SW480 (cell line): ENCODE measurements around the gene SERPINB10.
A peak's percentile ranks its signal among the peaks of the same experiment; 100 is the strongest.

ENCODE experiments used
- DNase-seq: peaks from one replicate; pipeline ENCODE4 v3.0.0-alpha.2; 2016; ENCODE audit warnings: low spot score

SERPINB10 gene

DNA sequence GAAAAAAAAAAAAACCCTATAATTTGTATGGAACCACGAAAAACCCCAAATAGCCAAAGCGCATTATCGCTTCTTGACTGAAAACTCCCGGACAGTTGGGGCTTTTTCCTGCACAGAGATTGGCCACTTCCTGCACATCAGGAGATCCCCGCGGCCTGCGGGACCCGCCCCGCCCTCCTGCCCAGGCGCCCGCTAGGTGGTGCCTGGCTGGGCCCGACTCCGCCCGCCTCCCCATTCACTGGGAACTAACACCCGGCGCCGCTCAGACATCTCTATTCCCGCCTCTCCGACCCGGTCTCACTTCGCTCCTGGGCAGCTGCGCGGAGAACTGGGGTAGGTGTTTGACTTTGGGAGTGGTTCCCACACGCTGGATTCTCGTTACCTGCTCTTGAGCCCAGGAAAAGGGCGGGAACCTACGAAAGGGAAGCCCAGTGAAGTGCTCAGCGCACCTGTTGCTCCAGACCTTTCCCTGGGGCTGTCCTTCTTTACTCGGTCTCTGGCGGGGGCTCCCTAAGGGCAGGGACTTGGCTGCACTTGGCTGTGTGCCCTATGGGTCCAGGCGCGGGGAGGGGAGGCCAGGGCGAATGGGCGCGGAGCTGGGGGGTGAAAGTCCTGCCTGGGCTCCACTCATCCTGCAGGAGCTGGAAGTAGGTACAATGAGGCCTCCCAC, 41.4 kb downstream of the SERPINB10 start, which contains the start of gene HMSD:
TSS of gene HMSD (plus strand) at position 234 of the 670 bp plus-strand sequence. CDS start 4,155 bp downstream, outside the sequence.
- peak; percentile 2 for DNase-seq

DNA sequence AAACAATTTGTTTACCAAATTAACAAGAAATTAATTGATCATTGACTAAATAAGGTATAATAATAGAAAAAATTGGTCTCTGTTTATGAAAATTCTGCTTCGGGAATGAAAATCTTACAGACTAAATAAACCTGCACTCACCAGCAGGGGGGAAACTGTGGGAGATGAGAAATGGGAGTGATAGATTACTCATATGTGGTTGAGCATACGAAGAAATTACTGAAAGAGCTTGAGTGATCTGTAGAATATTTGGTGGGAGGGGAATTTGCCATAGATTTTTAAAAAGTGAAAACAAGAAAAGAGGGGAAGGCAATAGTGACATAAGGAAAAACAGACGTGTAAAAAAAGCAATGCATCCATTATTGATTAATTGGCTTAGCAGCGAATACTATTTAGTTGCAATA, 43.5 kb downstream of the SERPINB10 start:
- no peak for DNase-seq

DNA sequence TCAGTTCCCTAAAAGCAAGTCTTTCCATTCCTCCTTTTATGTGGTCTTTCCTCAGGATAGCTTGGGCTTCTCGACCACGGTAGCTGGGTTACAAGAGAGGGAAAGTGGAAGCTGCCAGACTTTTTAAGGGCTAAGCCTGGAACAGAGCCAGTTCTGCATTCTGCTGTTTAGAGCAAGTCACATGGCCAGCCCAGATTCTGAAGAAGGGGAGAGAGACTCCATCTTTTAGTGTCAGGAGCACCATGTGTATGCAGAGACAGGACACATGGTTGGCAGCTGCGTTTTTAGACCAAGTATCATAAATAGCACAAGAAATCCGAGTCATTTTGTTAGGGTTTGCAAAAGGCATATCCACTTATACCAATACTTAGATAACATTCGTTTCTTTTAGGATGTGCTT, 46.1 kb downstream of the SERPINB10 start:
- DNase-seq, result no peak

- no peak for DNase-seq
Observed at GRCh38 chr18:63956755-63957154, 49.0 kb downstream of the SERPINB10 start.

- no peak for DNase-seq
Observed at GRCh38 chr18:63960891-63961290, 53.1 kb downstream of the SERPINB10 start.

GRCh38 chr18:63961435-63961980, 53.8 kb downstream of the SERPINB10 start:
- no peak for DNase-seq

- no peak for DNase-seq
Observed at GRCh38 chr18:63962137-63962536, 54.4 kb downstream of the SERPINB10 start.

- DNase-seq, result peak; percentile 42
Observed at GRCh38 chr18:63963615-63964256, 56.0 kb downstream of the SERPINB10 start.

DNA sequence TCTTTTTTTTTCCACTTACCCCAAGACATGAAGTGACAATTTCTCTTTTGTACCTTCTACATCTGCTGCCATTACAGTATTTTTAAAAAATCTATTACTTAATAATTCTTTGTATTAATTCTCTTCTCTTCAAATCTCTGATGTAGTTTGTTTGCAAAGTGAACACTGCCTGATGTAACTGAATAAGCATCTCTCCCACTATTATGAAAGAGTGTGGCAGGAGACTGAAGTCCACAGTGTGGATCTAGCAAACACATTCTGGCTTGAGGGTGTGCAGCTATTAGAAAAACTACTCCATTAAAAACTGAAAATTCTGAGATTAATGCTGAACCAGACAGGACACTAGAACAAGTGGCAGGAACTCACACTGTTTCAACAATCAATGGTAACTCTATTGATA, 57.1 kb downstream of the SERPINB10 start:
- no peak for DNase-seq

GRCh38 chr18:63965716-63966330, 58.1 kb downstream of the SERPINB10 start:
- peak; percentile 21 for DNase-seq

- DNase-seq, result peak; percentile 90
Observed at GRCh38 chr18:63969942-63970808, 62.4 kb downstream of the SERPINB10 start, which contains the start of gene SERPINB8. TSS of gene SERPINB8 (plus strand) at chr18:63970081. CDS start at chr18:63978309, 8,228 bp downstream.

GRCh38 chr18:63970809-63971205, 63.0 kb downstream of the SERPINB10 start:
- DNase-seq, result peak; percentile 49

DNA sequence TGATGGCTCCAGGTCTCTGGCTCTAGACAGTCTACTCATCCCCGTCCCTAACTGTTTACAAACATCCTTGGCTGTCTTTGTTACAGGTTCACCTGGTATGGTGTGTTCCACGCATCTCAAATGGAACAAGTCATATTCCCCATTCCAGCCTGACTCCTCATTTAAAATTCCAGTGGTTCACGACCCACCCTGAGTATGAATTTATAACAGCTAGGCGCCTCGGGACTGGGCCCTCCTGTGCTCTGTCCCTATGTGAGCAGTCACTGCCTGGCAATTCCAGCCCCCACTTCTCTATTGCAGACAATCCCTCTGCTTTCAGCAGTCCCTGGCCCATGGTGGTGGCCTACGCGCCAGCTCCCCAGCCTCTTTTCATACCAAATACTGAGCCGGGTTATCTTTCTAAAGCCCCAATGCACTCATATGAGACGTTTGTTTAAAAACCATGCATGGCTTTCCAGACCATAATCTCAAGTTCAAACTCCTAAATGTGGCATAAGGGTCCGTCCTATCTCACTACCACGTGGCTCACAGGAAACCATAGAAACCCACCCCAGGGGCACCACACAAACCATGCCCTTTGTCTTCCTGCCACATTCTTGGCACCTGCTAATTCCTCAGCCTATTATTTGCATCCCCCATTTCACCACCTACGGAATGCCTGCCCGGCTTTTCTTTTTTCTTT, 63.7 kb downstream of the SERPINB10 start:
- peak; percentile 23 for DNase-seq

- DNase-seq, result no peak
Observed at GRCh38 chr18:63972002-63972376, 64.2 kb downstream of the SERPINB10 start.

DNA sequence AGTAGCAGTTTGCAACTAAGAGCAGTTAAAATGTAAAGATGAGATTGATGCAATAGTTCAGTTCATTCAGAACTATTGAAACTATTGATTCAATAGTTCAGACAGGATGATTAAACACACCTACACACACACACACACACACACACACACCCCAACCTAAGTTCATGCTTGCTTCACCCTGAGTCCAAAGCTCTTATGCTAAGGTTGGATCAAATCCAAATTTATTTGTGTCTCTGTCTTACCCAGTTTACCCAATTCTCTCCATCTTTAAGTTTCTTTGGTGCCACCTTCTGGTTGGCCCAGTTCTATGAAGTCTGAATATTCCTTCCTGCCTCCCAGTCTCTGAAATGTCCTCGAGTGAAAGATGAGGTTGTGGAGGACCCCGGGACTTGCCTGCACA, 67.2 kb downstream of the SERPINB10 start:
- DNase-seq, result peak; percentile 15

GRCh38 chr18:63975628-63976027, 67.9 kb downstream of the SERPINB10 start:
- DNase-seq, result no peak

GRCh38 chr18:63977040-63977439, 69.3 kb downstream of the SERPINB10 start:
- no peak for DNase-seq

DNA sequence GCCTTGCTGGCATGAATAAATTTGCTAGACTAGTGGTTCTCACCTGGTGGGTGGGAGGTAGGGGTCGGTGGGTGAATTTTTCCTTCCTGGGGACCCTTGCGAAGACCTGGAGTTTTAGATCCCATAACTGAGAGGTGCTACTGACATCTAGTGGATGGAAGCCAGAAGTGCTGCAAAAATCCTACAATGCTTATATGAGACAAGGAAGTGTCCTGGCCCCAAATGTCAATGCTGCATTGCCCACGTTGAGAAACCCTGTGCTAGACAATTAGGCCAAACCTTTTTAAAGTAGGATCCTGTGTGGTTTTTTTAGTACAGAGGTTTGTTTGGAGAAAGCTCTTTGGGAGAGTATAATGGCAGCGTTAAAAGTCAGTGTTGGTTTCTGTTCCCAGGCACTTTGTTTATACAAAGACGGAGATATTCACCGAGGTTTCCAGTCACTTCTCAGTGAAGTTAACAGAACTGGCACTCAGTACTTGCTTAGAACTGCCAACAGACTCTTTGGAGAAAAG, 71.7 kb downstream of the SERPINB10 start:
- peak; percentile 19 for DNase-seq

- no peak for DNase-seq
Observed at GRCh38 chr18:63980027-63980426, 72.3 kb downstream of the SERPINB10 start.

DNA sequence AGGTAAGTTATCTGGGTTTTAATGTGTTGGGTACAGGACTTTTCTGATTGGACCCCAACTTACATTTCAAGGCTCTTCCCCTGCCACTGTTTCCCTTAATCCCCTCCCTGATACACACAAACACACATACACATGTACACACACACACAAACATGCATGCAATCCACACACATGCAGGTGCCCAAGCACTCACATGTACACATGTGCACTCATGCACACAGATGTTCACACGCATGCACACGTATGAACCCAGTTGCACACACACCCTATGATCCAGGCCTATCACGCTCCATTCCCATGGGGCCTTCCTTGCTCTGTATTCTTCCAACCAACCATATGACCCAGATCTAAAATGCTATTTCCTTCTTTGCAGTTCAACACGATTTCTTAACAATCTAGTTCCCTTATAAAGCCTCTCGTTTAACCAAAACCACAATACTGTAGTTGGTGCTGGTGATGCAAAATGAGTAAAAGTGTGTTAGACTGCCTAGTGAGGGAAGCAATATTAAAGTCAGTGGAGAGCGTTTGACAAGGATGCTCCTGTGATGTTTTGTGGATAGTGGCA, 73.2 kb downstream of the SERPINB10 start:
- no peak for DNase-seq

- no peak for DNase-seq
Observed at GRCh38 chr18:63981719-63982118, 74.0 kb downstream of the SERPINB10 start.
